Fibroblast of lung (primary cell): Measurements from ENCODE around the gene SMNDC1. TPM values are rescaled to one million over a fixed set of nuclear protein-coding genes. Genes with fewer than 3 reads are reported as not detected.
"Not testable (repeated sequence)": the region's sequence is repeated elsewhere in the genome, so short reads cannot be mapped to it uniquely, and the experiment has no call there.

ENCODE experiments used
- DNase-seq, 2 donors: peaks; one replicate each; pipeline versions ENCODE4 v3.0.0 to v3.0.0-alpha.2; 2010; ENCODE audit warnings: low read depth in 2 of 2
- H2AFZ ChIP-seq: 2 replicates; pipeline ENCODE4 v1.5.1; 2012; ENCODE audit warnings: low read length, control low read depth, inconsistent platforms
- H3K27ac ChIP-seq: 2 replicates; pipeline ENCODE4 v1.5.1; 2011; ENCODE audit warnings: low read length, control low read depth; ENCODE audit not compliant: insufficient read depth
- H3K27me3 ChIP-seq: 2 replicates; pipeline ENCODE4 v1.5.1; 2011; ENCODE audit warnings: mild to moderate bottlenecking, low read length; ENCODE audit not compliant: control insufficient read depth, insufficient read depth
- H3K36me3 ChIP-seq: 2 replicates; pipeline ENCODE4 v1.5.1; 2011; ENCODE audit warnings: low read length; ENCODE audit not compliant: control insufficient read depth, insufficient read depth
- H3K4me1 ChIP-seq: 2 replicates; pipeline ENCODE4 v1.5.1; 2011; ENCODE audit warnings: low read length; ENCODE audit not compliant: control insufficient read depth, insufficient read depth; ENCODE audit errors: extremely low read depth
- H3K4me2 ChIP-seq: 2 replicates; pipeline ENCODE4 v1.5.1; 2011; ENCODE audit warnings: low read length, control low read depth; ENCODE audit not compliant: insufficient read depth; ENCODE audit errors: extremely low read depth
- H3K4me3 ChIP-seq, 4 experiments: fragments of 200-600 bp in 1 of 4; sonication (generic) in 1 of 4; replicated peaks in 1 of 4; 2 replicates each; pipeline ENCODE4 v1.5.1; 2011 to 2016; ENCODE audit warnings: low read length in 4 of 4, low read depth in 3 of 4, mild to moderate bottlenecking in 3 of 4, control low read depth in 2 of 4, inconsistent platforms in 1 of 4, mixed read lengths in 1 of 4; ENCODE audit not compliant: insufficient read depth in 1 of 4; ENCODE audit errors: control extremely low read depth in 1 of 4
- H3K79me2 ChIP-seq: 2 replicates; pipeline ENCODE4 v1.5.1; 2012; ENCODE audit warnings: mild to moderate bottlenecking, low read length, inconsistent platforms; ENCODE audit not compliant: control insufficient read depth, insufficient read depth
- H3K9ac ChIP-seq: 2 replicates; pipeline ENCODE4 v1.5.1; 2011; ENCODE audit warnings: mild to moderate bottlenecking, low read length, control low read depth; ENCODE audit not compliant: insufficient read depth
- H3K9me3 ChIP-seq: 2 replicates; pipeline ENCODE4 v1.5.1; 2012; ENCODE audit warnings: low read depth, low read length; ENCODE audit not compliant: control insufficient read depth, insufficient read depth
- H4K20me1 ChIP-seq: 2 replicates; pipeline ENCODE4 v1.5.1; 2011; ENCODE audit warnings: low read length; ENCODE audit not compliant: control insufficient read depth, insufficient read depth; ENCODE audit errors: extremely low read depth
- EZH2 ChIP-seq: IDR thresholded peaks from 2 replicates; pipeline ENCODE4 v1.5.1; 2012; ENCODE audit warnings: low read length, control low read depth, mild to moderate bottlenecking; ENCODE audit errors: missing control alignments
- polyA plus RNA-seq, 2 donors: library from polyadenylated mRNA; depleted of rRNA in 1 of 2; stranded (reverse) in 1 of 2; unstranded in 1 of 2; fragments of >200 nt; gene quantifications; 2 replicates each; pipeline ENCODE4 v1.2.1, GENCODE V29; 2011 to 2012; ENCODE audit warnings: missing spikeins in 1 of 2
- total RNA-seq: library from RNA; depleted of rRNA; stranded (reverse); fragments of >200 nt; gene quantifications from 2 replicates; pipeline ENCODE4 v1.2.1, GENCODE V29; 2014
- TF ChIP-seq, protein P1 (sequence below), 2 donors: IDR thresholded peaks in 1 of 2; conservative IDR thresholded peaks in 1 of 2; 1 replicate in 1 of 2; 2 replicates in 1 of 2; pipeline ENCODE4 v1.5.1; 2011 to 2012; ENCODE audit warnings: low read length in 2 of 2, control low read depth in 1 of 2, inconsistent platforms in 1 of 2, low read depth in 1 of 2, mild to moderate bottlenecking in 1 of 2

Gene SMNDC1
- total and polyA plus RNA-seq, 2 donors (not counting 1 experiment from before 2014, with no cell fraction given) = 8.9 to 19.4 TPM

DNA sequence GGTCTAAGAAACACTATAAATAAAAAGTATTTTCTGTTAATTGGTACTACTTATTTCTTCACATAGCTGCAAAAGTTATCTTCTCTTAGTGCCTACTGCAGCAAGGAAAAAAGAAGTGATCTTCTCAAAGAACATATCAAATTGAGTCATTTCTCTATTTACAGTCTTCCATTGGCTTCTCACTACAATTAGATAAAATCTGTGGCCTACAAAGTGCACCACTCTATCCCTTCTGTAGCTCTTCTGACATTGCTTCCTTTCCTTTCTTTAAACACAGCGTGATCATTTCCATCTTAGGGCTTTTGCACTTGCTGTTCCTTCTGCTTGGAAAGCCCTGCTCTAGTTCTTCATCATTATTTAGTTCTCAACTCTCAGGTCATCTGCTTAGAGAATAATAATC is 52.6 kb downstream of the SMNDC1 start:
- no peak overlapping the region for H3K9ac ChIP-seq
- no peaks in the 10 kb centered on the region for H3K79me2 ChIP-seq
- no peak for TF ChIP-seq EZH2
- TF ChIP-seq, protein P1, sequence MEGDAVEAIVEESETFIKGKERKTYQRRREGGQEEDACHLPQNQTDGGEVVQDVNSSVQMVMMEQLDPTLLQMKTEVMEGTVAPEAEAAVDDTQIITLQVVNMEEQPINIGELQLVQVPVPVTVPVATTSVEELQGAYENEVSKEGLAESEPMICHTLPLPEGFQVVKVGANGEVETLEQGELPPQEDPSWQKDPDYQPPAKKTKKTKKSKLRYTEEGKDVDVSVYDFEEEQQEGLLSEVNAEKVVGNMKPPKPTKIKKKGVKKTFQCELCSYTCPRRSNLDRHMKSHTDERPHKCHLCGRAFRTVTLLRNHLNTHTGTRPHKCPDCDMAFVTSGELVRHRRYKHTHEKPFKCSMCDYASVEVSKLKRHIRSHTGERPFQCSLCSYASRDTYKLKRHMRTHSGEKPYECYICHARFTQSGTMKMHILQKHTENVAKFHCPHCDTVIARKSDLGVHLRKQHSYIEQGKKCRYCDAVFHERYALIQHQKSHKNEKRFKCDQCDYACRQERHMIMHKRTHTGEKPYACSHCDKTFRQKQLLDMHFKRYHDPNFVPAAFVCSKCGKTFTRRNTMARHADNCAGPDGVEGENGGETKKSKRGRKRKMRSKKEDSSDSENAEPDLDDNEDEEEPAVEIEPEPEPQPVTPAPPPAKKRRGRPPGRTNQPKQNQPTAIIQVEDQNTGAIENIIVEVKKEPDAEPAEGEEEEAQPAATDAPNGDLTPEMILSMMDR (conservative IDR thresholded peaks at IDR 0.05 in 1 of 2, IDR thresholded peaks at IDR 0.05 in 1 of 2; ENCODE audit: low read depth in 1 of 2, low read length in 2 of 2) = no peak
- no peak overlapping the region for H2AFZ ChIP-seq
- H3K9me3 ChIP-seq = no peaks in the 10 kb centered on the region
- no peaks in the 10 kb centered on the region for H3K36me3 ChIP-seq
- DNase-seq = no peak
- no peak overlapping the region for H3K27ac ChIP-seq
- H3K4me2 ChIP-seq = no peak overlapping the region
- H3K4me1 ChIP-seq = no peaks in the 10 kb centered on the region
- no peaks in the 10 kb centered on the region for H4K20me1 ChIP-seq
- no peaks in the 10 kb centered on the region for H3K27me3 ChIP-seq
- H3K4me3 ChIP-seq = no peak overlapping the region

DNA sequence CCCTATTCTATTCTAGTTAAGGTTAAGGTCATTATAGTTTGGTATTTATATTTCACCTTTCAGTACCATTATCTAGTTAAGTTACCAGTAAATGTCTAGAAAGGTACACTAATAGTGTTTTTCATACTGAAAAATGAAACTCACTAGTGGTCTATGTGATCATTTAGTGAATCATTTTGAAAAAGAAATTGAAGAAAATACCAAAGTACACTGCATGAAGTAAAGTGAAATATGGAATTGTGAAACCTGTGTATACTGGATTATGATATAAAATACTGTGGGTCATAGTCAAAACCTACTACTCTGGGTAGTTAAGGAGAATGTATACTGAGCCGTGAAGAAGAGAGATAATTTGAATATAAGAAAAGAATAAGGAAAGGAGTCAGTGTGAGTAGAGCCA is 53.3 kb downstream of the SMNDC1 start:
- not testable (repeated sequence) for H3K79me2 ChIP-seq, DNase-seq, H3K4me2 ChIP-seq, H2AFZ ChIP-seq, H3K4me3 ChIP-seq, H3K4me1 ChIP-seq, H3K9me3 ChIP-seq, H3K36me3 ChIP-seq, H3K27me3 ChIP-seq, H3K9ac ChIP-seq, H4K20me1 ChIP-seq, H3K27ac ChIP-seq

DNA sequence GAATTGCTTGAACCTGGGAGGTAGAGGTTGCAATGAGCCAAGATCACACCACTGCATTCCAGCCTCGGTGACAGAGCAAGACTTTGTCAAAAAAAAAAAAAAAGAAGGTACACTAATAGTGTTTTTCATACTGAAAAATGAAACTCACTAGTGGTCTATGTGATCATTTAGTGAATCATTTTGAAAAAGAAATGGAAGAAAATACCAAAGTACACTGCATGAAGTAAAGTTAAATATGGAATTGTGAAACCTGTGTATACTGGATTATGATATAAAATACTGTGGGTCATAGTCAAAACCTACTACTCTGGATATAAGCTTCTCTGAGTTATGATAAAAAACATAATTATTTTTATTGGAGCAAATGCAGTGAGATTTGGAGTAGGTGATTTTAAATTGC is 55.2 kb downstream of the SMNDC1 start:
- not testable (repeated sequence) for DNase-seq, H3K9ac ChIP-seq, H3K27me3 ChIP-seq, H3K4me2 ChIP-seq, H4K20me1 ChIP-seq, H3K36me3 ChIP-seq, H2AFZ ChIP-seq, H3K79me2 ChIP-seq, H3K4me3 ChIP-seq, H3K27ac ChIP-seq, H3K9me3 ChIP-seq, H3K4me1 ChIP-seq

DNA sequence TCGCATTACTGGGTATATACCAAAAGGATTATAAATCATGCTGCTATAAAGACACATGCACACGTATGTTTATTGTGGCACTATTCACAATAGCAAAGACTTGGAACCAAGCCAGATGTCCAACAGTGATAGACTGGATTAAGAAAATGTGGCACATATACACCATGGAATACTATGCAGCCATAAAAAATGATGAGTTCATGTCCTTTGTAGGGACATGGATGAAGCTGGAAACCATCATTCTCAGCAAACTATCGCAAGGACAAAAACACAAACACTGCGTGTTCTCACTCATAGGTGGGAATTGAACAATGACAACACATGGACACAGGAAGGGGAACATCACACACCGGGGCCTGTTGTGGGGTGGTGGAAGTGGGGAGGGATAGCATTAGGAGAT is 56.9 kb downstream of the SMNDC1 start:
- not testable (repeated sequence) for H3K9me3 ChIP-seq, H3K9ac ChIP-seq, H3K4me2 ChIP-seq, H2AFZ ChIP-seq, H4K20me1 ChIP-seq, H3K4me3 ChIP-seq, DNase-seq, H3K4me1 ChIP-seq, H3K36me3 ChIP-seq, H3K27ac ChIP-seq, H3K27me3 ChIP-seq, H3K79me2 ChIP-seq
